Endothelial cell of umbilical vein (primary cell): Measurements from ENCODE around the gene ITGB8. TPM values are rescaled to one million over a fixed set of nuclear protein-coding genes. Genes with fewer than 3 reads are reported as not detected.

Source experiments
- BruUV-seq: library from RNA; stranded (reverse); fragments of 400-500 nt; replicated peaks from 2 replicates; lab custom pipeline; 2021; lab: Mats Ljungman, UMichigan
- CTCF ChIA-PET: fragments of 300-600, 350-600 bp; sonication (Branson Sonifier 250); formaldehyde crosslinking; loops from one replicate; lab custom pipeline; 2021; ENCODE audit warnings: antibody characterized with exemption, inconsistent platforms; lab: Charles Lee
- POLR2A ChIA-PET: fragments of 300-600, 350-600 bp; sonication (Branson Sonifier 250); formaldehyde crosslinking; loops from one replicate; lab custom pipeline; 2021; ENCODE audit warnings: antibody characterized with exemption, inconsistent platforms; lab: Charles Lee
- DNase-seq: peaks from one replicate; pipeline ENCODE4 v3.0.0-alpha.2; 2011; ENCODE audit warnings: low read depth, low spot score
- FAIRE-seq: peaks from 2 replicates; lab custom pipeline; 2011; peaks lifted over from hg19 to GRCh38; lab: Jason Lieb, UNC
- H2AFZ ChIP-seq: 2 replicates; pipeline ENCODE4 v1.6.0; 2012; ENCODE audit warnings: low read depth, low read length, control low read depth, inconsistent platforms
- H3K27ac ChIP-seq: 2 replicates; pipeline ENCODE4 v1.5.1; 2011; ENCODE audit warnings: low read depth, mild to moderate bottlenecking, control low read depth, low read length, moderate library complexity; ENCODE audit not compliant: insufficient read depth
- H3K27me3 ChIP-seq, 2 experiments: 2 replicates each; pipeline versions ENCODE4 v1.6.0 to v1.6.1; 2011; ENCODE audit warnings: low read length in 2 of 2, mixed read lengths in 1 of 2; ENCODE audit not compliant: control insufficient read depth in 2 of 2, insufficient read depth in 2 of 2
- H3K36me3 ChIP-seq, 2 experiments: 2 replicates in 1 of 2; 3 replicates in 1 of 2; pipeline ENCODE4 v1.5.1; 2011; ENCODE audit warnings: low read length in 2 of 2, mild to moderate bottlenecking in 1 of 2, moderate library complexity in 1 of 2; ENCODE audit not compliant: control insufficient read depth in 2 of 2, insufficient read depth in 2 of 2; ENCODE audit errors: extremely low read depth in 1 of 2
- H3K4me1 ChIP-seq: 3 replicates; pipeline ENCODE4 v1.5.1; 2011; ENCODE audit warnings: mild to moderate bottlenecking, low read length; ENCODE audit not compliant: control insufficient read depth, insufficient read depth; ENCODE audit errors: extremely low read depth
- H3K4me2 ChIP-seq: 2 replicates; pipeline ENCODE4 v1.6.1; 2011; ENCODE audit warnings: low read length, control low read depth, mixed read lengths; ENCODE audit not compliant: insufficient read depth
- H3K4me3 ChIP-seq, 3 experiments: fragments of 200-600 bp in 1 of 3; sonication (generic), shearing (Covaris generic) in 1 of 3; replicated peaks in 1 of 3; 2 replicates each; pipeline ENCODE4 v1.5.1; 2011 to 2016; ENCODE audit warnings: control low read depth in 3 of 3, low read length in 3 of 3, mild to moderate bottlenecking in 2 of 3, inconsistent platforms in 1 of 3, low read depth in 1 of 3, moderate library complexity in 1 of 3; ENCODE audit not compliant: insufficient read depth in 1 of 3
- H3K79me2 ChIP-seq: 2 replicates; pipeline ENCODE4 v1.6.0; 2012; ENCODE audit warnings: low read length, inconsistent platforms; ENCODE audit not compliant: control insufficient read depth, insufficient read depth
- H3K9ac ChIP-seq: replicated peaks from 2 replicates; pipeline ENCODE3; 2011; ENCODE audit warnings: low read length, control low read depth; ENCODE audit not compliant: insufficient read depth; ENCODE audit errors: extremely low read depth
- H3K9me1 ChIP-seq: replicated peaks from 3 replicates; pipeline ENCODE4 v1.6.0; 2011; ENCODE audit warnings: mild to moderate bottlenecking, low read length; ENCODE audit not compliant: control insufficient read depth, insufficient read depth; ENCODE audit errors: extremely low read depth
- H3K9me3 ChIP-seq: replicated peaks from 2 replicates; pipeline ENCODE4 v1.5.1; 2012; ENCODE audit warnings: low read length, inconsistent platforms; ENCODE audit not compliant: control insufficient read depth, insufficient read depth
- H4K20me1 ChIP-seq: replicated peaks from 2 replicates; pipeline ENCODE3; 2011; ENCODE audit warnings: mild to moderate bottlenecking, low read length; ENCODE audit not compliant: control insufficient read depth, insufficient read depth; ENCODE audit errors: extremely low read depth
- CTCF ChIP-seq, 2 donors: IDR thresholded peaks; 1 replicate in 1 of 2; 2 replicates in 1 of 2; pipeline ENCODE4 v1.5.1; 2011; ENCODE audit warnings: low read length in 2 of 2, mild to moderate bottlenecking in 2 of 2, moderate library complexity in 2 of 2, control low read depth in 1 of 2, inconsistent platforms in 1 of 2, low read depth in 1 of 2; ENCODE audit not compliant: insufficient read depth in 1 of 2; ENCODE audit errors: extremely low read depth in 1 of 2
- EZH2 ChIP-seq: IDR thresholded peaks from 2 replicates; pipeline ENCODE4 v1.6.1; 2012; ENCODE audit warnings: borderline replicate concordance, low read depth, mild to moderate bottlenecking, moderate library complexity, low read length, inconsistent platforms; ENCODE audit not compliant: severe bottlenecking
- FOS ChIP-seq: IDR thresholded peaks from 2 replicates; pipeline ENCODE4 v1.6.1; 2011; ENCODE audit warnings: mild to moderate bottlenecking, low read length, moderate library complexity, borderline replicate concordance; ENCODE audit not compliant: insufficient read depth
- GATA2 ChIP-seq: IDR thresholded peaks from 2 replicates; pipeline ENCODE4 v1.7.0; 2011; ENCODE audit warnings: low read depth, mild to moderate bottlenecking, moderate library complexity, mixed read lengths, low read length; ENCODE audit not compliant: insufficient read length, insufficient read depth
- JUN ChIP-seq: IDR thresholded peaks from 2 replicates; pipeline ENCODE4 v1.6.1; 2011; ENCODE audit warnings: borderline replicate concordance, low read depth; ENCODE audit not compliant: insufficient read length, insufficient read depth
- MAX ChIP-seq: IDR thresholded peaks from 2 replicates; pipeline ENCODE4 v1.6.1; 2011; ENCODE audit not compliant: insufficient read depth, insufficient read length
- MYC ChIP-seq: IDR thresholded peaks from one replicate; pipeline ENCODE4 v1.6.1; 2011; ENCODE audit warnings: mild to moderate bottlenecking, low read depth, low read length
- POLR2A ChIP-seq: IDR thresholded peaks from 2 replicates; pipeline ENCODE4 v1.6.1; 2012; ENCODE audit warnings: low read depth, mild to moderate bottlenecking, control low read depth, low read length
- POLR2AphosphoS5 ChIP-seq: IDR thresholded peaks from 2 replicates; pipeline ENCODE4 v1.6.1; 2012; ENCODE audit warnings: low read depth, mild to moderate bottlenecking, control low read depth, low read length, moderate library complexity; ENCODE audit not compliant: insufficient read depth
- dilution Hi-C: fragments of 300-500 bp; cut with MboI; formaldehyde crosslinking; loops from one replicate; pipeline ENCODE4 v1.15.0; 2019; ENCODE audit warnings: low sequenced_read_pairs; ENCODE audit not compliant: extremely low pct_ligation_motif_present
- intact Hi-C: fragments of 100-400 bp; cut with micrococcal nuclease; formaldehyde crosslinking; loops from one replicate; pipeline ENCODE4 v1.10.0; 2022
- polyA plus RNA-seq, 4 experiments: library from polyadenylated mRNA; depleted of rRNA in 3 of 4; stranded (reverse) in 3 of 4; unstranded in 1 of 4; fragments of >200 nt; gene quantifications; 2 replicates each; pipeline versions ENCODE4 v1.2.1 to v1.2.3, GENCODE V29; 2011 to 2012; ENCODE audit warnings: missing spikeins in 1 of 4
- total RNA-seq: library from RNA; stranded (reverse); gene quantifications from 2 replicates; pipeline ENCODE4 v1.2.3, GENCODE V29; 2021

ITGB8 gene
- total and polyA plus RNA-seq, 2 donors (not counting 3 experiments of a cell fraction or from before 2014, with no cell fraction given), result 2.9 to 8.2 TPM

- intact Hi-C loops (no loop called here), dilution Hi-C loops (loop anchor here (25.0 kb wide), 1 partner anchor 105 kb away; the partner anchor contains the start of gene MACC1)
- FAIRE-seq, result no peak
- BruUV-seq, result no TSS peak
- Histone ChIP-seq H3K36me3 (no peaks in the 10 kb centered on the region), H4K20me1 (no peaks in the 10 kb centered on the region), H3K4me3 (no peak overlapping the region), H3K9me1 (no peaks in the 10 kb centered on the region), H3K9ac (no peak overlapping the region), H3K4me2 (no peak overlapping the region), H3K27ac (no peak overlapping the region), H3K79me2 (no peaks in the 10 kb centered on the region), H2AFZ (no peak overlapping the region), H3K9me3 (no peaks in the 10 kb centered on the region), H3K4me1 (peaks cover 4% of the 10 kb centered on the region), H3K27me3 (no peaks in the 10 kb centered on the region)
- TF ChIP-seq FOS (no peak), POLR2AphosphoS5 (no peak), POLR2A (no peak), MYC (no peak), EZH2 (no peak), JUN (no peak)
- ChIA-PET CTCF (interaction anchor here (1.7 to 2.1 kb wide), 4 partner anchors 8 to 608 kb away, joined by 3 to 7 read pairs (median 5); partner anchors contain the start of gene POLR1F), POLR2A (no interaction called here)
- no peak for DNase-seq
Observed at GRCh38 chr7:20317413-20317812, 13.3 kb upstream of the ITGB8 start.

GRCh38 chr7:20318933-20319332 lies 11.8 kb upstream of the ITGB8 start:
- intact Hi-C loops, result no loop called here
- Histone ChIP-seq H3K36me3 (no peaks in the 10 kb centered on the region), H3K4me2 (no peak overlapping the region), H4K20me1 (no peaks in the 10 kb centered on the region), H3K79me2 (no peaks in the 10 kb centered on the region), H3K9ac (no peak overlapping the region), H3K27ac (no peak overlapping the region), H3K27me3 (no peaks in the 10 kb centered on the region), H3K9me3 (no peaks in the 10 kb centered on the region), H3K4me3 (no peak overlapping the region), H3K4me1 (no peaks in the 10 kb centered on the region), H3K9me1 (no peaks in the 10 kb centered on the region), H2AFZ (no peak overlapping the region)
- DNase-seq (no peak), FAIRE-seq (no peak)
- dilution Hi-C loops, result loop anchor here (25.0 kb wide), 1 partner anchor 107 kb away; the partner anchor contains the start of gene MACC1
- CTCF ChIA-PET, result interaction anchor here (1.1 to 2.1 kb wide), 2 partner anchors 90 to 279 kb away, joined by 3 to 7 read pairs; no protein-coding TSS in a partner anchor
- TF ChIP-seq FOS (no peak), JUN (no peak), EZH2 (no peak), MAX (no peak), POLR2A (no peak), MYC (no peak), GATA2 (no peak), CTCF (IDR thresholded peaks at IDR 0.05; ENCODE audit: extremely low read depth in 1 of 2, insufficient read depth in 1 of 2, low read depth in 1 of 2, low read length in 2 of 2) (no peak), POLR2AphosphoS5 (no peak)
- POLR2A ChIA-PET, result no interaction called here
- BruUV-seq, result no TSS peak
